Jurkat, Clone E6-1 (cell line): Measurements from ENCODE around the gene DMGDH.

Source experiments
- DNase-seq: peaks from one replicate; pipeline ENCODE4 v3.0.0-alpha.2; 2011; ENCODE audit warnings: low read depth, low spot score
- H3K4me3 ChIP-seq: 2 replicates; pipeline ENCODE4 v1.5.1; 2011; ENCODE audit warnings: mild to moderate bottlenecking, low read length, control low read depth, moderate library complexity

Gene DMGDH

DNA sequence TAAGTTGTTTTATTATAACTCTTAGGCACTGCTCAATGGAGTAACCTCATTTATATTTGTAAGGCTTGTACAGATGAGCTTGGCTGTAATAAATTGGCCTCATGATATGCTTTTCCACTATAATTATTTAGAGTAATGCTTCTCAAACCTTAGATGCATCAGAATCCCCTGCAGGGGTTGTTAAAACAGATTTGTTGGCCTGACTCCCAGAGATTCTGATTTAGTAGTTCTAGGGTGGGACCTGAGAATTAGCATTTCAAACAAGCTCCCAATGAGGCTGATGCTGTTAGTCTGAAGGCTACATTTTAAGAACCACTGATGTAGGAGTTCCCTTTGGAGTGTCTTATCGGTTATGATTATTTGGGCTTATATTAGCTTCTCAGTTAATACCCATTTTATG is 46.1 kb downstream of the DMGDH start:
- no peak for DNase-seq
- H3K4me3 ChIP-seq: no peak overlapping the region

DNA sequence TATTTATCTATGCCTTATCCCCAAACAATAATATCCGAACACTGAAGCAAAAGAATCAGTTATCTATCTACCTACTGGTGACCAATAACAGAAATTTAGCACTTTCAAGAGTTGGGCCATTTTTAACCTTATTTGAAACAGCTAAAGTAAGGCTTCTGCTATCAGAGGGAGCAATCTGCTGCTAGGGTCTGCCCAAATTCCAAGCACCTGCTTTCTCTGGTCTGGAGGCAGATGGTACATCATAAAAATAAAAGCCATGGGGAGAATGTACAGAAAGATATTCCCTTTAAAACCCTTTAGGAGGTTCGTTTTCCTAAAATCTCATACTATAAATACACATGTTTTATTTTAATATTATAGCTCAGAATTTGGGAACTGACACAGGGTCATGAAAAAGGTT is 46.7 kb downstream of the DMGDH start:
- no peak overlapping the region for H3K4me3 ChIP-seq
- DNase-seq: no peak

DNA sequence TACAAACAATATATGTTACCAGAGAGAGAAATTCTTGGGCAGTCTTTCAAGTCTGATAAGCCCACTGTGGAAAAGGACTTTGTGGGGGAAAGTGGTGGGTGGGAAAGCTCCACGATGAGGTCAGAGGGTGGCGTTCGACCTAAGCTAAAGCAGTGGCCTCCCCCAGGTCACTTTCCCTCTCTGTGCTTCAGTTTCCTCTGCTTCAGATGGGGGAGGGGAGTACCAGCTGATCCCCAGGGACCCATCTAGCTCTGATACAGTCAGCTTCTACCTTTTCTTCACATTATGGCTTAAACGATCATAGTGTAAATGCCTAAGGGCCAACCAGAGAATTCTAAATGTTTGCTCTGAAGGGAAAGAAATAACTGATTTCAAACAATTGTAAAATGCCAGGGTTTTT is 47.7 kb downstream of the DMGDH start:
- no peak for DNase-seq
- no peak overlapping the region for H3K4me3 ChIP-seq

DNA sequence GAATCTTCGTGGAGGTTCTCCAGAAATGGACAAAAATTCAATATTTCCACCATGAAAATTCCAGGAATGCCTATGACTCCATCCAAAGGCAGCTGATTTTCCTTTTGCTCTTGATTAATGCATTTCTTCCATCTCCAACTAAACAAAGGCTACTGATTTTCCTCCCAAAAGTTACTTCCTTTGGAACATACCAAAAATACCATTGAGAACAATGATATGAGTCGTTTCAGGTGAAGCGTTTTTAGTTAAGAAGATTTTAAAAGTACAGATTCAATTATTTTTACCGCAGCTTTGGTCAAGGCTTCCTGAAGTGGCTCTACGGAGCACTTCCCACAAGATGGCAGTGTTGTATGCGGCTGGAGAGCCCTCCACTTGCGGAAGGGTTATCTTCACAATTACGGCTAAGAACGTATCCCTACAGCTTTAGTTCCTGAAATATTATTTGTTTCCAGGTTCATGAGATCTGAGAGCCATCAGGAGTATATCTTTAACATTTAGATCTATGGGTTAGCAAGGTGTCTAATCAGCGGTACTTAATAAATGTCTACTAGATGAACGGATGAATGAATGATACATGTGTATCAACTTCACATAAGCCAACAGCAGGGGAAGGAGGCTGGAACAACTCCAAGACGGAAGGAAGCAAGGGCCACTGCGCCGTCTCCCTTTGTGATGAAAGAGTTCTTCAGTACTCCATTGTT is 48.5 kb downstream of the DMGDH start:
- DNase-seq: peak; percentile 12
- no peak overlapping the region for H3K4me3 ChIP-seq

DNA sequence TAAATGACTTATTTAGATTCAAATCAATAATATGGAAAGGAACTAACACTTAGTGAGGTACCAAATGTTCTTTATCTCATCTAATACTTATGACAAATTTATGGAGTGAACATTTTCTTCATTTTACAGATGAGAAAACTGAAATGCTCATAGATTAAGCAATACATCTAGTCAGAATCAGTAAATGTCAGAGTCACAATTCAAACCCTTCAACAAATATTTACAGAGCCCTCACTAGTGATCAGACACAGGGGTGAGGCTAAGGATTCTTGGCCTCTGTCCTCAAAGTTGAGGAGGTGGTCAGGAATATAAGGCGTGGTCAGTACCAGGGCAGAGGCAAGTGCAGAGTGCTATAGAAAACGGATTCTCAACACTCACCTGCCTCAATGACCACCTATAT is 54.8 kb downstream of the DMGDH start:
- DNase-seq: no peak
- H3K4me3 ChIP-seq: no peak overlapping the region

DNA sequence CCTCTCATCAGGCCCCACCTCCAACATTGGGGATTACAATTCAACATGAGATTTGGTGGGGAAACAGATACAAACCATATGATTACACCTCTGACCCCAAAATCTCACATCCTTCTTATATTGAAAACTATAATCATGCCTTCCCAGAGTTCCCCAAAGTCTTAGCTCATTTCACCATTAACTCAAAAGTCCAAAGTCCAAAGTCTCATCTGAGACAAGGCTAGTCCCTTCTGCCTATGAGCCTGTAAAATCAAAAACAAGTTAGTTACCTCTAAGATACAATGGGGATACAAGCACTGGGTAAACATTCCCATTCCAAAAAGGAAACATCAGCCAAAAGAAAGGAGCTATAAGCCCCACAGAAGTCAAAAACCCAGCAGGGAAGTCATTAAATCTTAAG is 57.6 kb downstream of the DMGDH start:
- H3K4me3 ChIP-seq: no peak overlapping the region
- DNase-seq: no peak

DNA sequence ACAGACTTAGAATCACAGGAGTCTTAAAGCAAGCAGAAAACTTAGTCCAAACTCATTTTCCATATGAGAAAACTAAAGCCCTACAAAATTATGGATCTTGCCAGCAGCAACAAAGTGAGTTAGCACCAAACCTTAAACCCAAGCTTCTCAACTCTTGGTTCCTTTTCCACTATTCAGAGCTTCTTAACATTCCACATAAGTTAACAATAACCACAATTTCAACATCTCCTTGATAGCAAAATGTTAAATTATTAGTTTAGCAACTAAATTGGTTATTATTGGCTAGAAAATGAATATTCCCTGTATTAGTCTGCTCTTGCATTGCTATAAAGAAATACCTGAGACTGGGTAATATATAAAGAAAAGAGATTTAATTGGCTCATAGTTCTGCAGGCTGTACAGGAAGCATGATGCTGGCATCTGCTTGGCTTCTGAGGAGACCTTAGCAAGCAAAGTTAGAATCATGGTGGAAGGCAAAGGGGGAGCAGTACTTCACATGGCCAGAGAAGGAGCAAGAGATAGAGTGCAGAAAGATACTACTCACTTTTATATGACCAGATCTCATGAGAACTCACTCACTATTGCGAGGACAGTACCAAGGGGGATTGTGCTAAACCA is 58.1 kb downstream of the DMGDH start:
- DNase-seq: peak; percentile 4
- H3K4me3 ChIP-seq: no peak overlapping the region

DNA sequence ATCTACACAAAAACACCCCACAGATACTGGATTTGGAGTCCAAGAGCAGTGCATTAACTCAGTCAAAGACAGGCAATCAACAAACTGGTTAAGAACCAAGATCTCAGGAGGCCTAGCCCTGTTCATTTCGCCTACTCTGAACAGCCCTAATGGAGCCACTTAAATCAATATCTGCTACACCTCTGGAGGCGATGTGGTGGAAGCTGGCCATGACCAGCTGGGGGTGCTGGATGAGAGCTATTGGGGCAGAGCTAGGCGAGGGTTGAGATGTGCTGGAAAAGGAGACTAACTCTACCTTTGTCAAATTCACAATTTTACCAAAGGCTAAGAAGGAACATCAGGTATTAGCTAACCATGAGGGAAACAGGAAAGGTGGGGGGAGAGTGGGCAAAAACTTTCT is 61.1 kb downstream of the DMGDH start:
- H3K4me3 ChIP-seq: no peak overlapping the region
- DNase-seq: no peak

DNA sequence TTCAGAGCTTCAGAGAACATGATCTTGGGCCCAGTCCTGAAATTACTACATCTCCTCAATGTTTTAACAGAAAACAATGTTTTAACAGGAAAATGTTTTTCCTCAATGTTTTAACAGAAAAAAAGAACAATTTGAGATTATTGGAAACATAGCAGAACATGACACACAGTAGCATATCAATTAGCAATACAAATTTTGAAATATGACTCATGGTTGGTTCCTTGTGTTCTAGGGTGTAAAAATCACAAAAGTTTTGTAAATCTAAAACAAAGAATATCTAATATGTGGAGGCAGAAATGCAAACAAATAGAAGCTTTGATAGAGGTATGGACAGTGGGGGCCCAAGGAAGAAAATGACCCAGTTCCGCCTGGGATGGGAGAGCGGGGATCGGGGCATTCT is 61.6 kb downstream of the DMGDH start:
- no peak for DNase-seq
- H3K4me3 ChIP-seq: no peak overlapping the region

DNA sequence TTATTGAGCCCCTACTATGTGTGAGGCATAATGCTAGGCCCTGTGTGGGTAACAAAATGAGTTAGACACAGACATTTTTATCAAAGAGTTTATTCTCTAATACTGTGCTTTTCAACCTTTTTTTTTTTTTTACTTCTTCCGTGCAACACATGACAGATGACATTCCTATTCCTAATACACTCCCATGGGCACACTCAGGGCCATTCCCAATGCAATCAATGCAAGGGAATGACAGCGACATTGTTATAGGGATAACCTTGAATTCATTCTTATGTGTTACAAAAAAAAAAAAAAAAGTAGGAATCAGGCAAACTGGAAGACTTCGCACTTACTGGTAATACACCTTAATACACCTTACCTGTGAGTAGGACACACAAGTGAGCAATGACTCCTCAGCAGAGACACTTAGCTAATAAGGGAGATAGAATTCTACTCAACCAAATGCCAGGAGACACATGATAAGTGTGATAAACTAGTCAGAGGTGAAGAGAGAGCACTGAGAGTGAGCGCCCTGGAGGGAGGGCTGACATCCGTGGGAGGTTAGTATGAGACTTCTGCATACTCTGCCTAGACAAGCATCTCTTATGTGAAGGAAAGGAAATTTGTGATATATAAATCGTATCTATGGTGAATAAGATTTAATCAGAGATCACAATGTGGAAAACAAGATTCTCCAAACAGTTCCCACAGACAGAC is 63.4 kb downstream of the DMGDH start:
- no peak for DNase-seq
- no peak overlapping the region for H3K4me3 ChIP-seq

DNA sequence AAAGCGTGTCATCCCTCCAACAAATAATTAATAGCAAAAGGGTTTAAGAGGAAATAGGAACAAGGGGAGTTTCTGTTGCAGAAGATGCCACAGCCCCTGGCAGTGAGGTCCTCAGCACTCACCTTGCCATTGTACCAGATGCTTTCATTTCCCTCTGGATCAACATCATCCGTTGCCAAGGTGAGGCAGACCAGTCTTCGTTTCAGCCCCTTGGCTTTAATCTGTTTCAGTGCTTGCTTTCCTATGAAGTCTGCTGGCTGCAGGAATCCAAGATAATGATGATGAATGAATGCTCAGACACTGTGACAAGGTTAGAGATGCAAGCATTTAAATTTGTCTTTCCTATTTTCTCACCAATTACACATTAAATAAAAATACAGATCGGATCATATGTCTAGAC is 64.3 kb downstream of the DMGDH start:
- no peak for DNase-seq
- no peak overlapping the region for H3K4me3 ChIP-seq

DNA sequence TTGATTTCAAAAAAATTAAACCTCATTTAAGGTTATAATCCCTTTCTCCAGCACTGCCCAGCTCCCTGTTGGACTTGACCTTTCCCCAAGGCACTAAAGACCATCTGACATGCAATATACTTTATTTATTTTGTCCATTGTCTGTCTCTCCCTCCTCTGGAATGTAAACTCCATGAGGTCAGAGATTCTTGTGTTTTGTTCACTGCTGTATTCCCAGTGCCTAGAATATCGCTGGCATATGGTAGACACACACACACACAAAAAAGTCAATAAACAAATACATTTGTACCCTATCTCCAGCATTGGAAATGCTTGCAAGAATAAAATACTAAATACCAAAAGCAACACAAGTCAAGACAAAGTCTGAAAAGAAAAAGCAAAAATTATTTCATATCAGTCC is 67.1 kb downstream of the DMGDH start:
- no peak overlapping the region for H3K4me3 ChIP-seq
- no peak for DNase-seq

DNA sequence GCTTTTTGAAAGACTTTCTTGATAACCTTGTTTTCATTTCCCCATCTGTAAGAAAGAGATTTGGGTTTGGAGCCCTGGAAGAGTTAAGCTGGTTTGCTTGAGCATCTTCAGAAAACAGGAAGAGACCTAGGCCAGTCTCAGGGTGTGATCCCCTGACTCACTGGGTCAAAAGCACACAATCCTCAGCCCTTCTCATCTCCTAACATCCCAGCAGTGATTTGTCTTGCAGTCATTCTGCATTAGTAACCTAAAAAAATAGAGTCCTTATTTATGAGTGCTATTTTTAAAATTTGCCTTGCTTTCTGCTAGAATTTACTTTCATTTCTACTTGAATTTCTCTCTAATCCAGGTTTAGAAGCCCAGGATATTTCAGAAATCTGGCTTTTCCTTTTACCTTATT is 68.0 kb downstream of the DMGDH start:
- H3K4me3 ChIP-seq: no peak overlapping the region
- no peak for DNase-seq

DNA sequence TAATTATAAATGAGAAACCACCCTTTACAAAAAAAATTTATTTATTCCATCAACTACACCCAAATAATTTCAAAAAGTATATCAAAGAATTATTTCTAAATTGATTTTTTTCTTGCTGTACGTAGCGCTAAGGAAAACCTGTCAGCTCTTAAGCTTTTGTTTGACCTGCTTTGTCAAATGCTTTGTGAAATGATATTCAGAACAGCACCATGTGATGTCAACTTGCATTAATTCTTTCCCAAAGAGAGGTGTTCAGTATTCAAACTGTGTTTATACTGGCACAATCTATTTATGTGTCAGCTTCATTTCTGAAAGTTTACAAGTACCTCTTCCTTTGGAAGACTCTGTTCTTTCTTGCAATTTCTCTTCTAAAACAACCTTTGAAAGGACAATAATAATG is 72.4 kb downstream of the DMGDH start:
- H3K4me3 ChIP-seq: no peak overlapping the region
- DNase-seq: no peak

DNA sequence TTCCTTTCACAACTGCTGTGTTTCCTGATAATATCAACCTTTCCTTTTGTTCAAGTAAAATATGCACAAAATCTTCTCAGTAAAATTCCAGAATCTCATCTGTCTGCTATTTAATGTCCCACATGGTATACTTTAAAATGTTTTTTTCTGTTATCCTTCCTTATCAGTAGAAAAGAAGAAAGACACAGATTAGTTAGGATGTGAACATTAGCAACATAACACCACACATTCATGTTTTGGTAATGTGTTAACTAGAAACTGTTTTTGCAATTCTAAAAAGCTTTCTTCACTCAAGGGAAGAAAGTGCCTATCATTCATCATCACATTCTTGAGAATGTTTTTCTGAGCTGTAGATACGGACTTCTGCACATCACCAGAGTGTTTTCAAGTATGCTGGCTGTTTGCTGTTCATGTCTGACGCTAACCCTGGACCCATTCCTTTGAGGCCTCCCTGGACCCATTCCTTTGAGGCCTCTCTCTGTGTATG is 73.9 kb downstream of the DMGDH start:
- H3K4me3 ChIP-seq: no peak overlapping the region
- DNase-seq: no peak

DNA sequence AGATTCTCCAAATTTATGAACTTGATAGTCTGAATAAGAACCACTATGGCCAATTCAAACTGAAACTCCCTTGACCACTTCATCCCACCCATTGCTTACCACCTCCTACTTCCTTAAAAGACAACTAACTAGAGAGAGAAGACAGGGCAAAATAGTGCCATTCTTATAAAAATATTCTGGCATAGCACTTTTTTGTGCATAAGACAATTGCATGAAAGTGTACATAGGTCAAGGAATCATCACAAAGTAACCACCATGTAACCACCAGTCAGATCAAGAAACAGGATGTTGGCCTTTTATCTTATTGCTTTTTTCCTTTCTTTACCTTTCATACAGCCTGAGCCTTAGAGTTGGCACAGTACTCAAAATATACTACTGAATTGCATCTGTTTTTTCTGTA is 76.3 kb downstream of the DMGDH start:
- DNase-seq: no peak
- no peak overlapping the region for H3K4me3 ChIP-seq

DNA sequence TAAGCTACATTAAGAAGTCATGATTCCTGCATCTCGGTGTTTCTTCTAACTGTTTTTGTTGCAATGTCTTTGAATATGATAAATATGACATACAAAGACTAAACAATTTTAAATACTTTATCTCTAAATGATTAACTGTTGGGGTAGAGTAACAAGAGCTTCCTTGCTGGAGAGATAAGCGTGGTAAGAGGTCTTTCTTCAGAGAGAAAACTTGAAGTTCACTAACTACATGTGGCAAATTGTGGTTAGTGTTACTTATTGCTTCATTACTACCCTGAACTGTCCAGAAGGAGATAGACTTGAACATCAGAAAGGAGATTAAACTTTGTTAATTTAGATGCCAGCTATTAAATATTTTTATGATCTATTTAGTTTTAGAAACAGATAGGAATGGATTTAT is 77.3 kb downstream of the DMGDH start:
- DNase-seq: no peak
- H3K4me3 ChIP-seq: no peak overlapping the region

DNA sequence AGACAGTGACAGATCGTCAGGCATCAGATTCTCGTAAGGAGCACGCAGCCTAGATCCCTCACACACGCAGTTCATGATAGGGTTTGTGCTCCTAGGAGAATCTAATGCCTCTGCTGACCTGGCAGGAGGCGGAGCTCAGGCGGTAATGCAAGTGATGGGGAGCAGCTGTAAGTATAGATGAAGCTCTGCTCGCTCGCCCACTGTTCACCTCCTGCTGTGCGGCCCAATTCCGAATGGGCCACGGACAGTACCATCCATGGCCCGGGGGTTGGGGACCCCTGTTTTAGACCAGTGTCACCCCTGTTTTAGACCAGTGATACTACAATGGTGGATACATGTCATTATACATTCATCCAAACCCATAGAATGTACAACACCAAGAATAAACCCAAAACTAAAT is 80.4 kb downstream of the DMGDH start:
- DNase-seq: no peak
- no peak overlapping the region for H3K4me3 ChIP-seq

DNA sequence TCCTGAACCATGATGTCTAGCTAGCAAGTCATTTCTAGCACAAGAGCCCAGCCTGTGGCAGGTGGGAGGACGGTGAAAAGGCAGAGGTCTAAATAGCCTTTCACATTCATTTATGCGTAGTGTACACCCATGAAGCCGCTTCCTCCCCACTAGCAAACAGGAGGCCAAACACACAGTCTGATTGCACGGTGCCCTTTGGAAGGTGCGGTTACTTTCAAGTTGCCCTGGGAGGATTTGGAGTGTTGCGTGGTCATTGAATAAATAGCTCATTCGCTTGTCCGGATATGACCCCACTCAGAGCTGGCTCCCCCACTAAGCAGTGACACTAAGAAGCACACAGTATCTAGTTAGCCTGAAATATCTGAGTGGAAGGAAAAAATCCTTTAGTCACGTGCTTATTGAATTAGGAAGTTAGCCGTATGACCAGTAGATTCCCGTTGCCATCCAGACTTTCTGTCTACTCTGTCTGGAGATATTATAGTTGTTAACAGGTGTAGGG is 83.7 kb downstream of the DMGDH start:
- peak overlapping the region; percentile 63 for H3K4me3 ChIP-seq
- no peak for DNase-seq

DNA sequence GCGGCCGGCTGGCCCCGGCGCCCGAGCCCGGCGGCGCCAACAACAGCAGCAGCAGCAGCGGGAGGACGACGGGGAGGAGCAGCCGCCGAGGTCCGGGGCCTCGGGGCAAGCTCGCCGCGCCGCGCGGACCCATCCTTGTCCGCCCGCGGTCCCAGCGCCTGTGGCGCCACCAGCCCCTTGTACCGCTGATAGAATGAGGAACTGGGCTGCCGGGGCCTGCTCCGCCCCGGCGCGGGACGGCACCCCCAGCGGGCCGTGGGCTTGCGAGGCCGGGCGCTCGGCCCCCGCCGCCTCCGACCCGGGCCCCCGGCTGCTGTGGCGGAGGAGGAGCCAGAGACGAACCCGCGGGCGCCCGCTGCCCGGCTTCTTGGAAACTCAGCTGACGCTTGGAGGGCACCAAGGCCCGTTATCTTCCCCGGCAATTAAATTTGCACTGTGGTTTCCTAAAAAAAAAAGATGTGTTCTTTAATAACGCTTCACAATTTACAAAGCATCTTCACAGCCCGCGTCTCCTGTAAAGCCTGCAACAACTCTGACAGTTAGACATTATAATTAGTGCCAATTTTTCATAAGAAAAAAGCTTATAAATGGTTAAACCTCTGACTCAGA is 84.3 kb downstream of the DMGDH start, which contains the start of gene ARSB:
Gene ARSB (minus strand): TSS at position 195 of the 609 bp plus-strand sequence. CDS start 62 bp downstream, at position 133.
- H3K4me3 ChIP-seq: peak within 1 kb of the TSS; percentile 63
- peak; percentile 22 for DNase-seq
